HG02678 (cell line): ENCODE measurements around the gene UTS2B.

Source experiments
- ATAC-seq: cut with Tn5 transposase; IDR thresholded peaks from one replicate; pipeline ENCODE4 v1.9.1; 2021; ENCODE audit warnings: mild to moderate bottlenecking, moderate library complexity; ENCODE audit not compliant: unreplicated experiment

UTS2B gene

DNA sequence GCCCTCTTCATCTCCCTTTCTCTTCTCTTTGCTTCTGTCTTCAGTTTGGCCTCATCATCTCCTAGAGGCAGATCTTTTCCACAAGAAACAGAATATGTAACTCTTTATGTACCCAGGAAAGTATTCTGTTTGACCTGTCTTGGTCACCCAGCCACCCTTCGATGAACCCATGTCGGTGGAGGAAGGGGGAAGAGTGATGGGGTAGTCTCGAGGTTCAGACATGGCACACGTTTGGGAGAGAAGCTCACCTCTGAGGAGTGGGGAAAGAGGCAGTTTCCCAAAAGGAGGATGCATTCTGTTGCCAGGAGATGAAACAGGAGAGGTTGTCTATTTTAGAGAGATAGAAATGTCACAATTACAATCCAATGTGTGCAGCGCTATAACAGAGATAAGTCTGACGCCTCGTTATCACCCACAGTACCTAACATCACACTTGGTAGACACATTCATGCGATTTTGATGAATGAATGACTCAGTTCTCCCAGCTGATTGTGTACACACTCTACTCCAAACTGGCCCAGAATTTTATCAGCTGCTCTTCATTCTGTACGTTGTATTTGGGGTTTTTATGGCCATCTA, 1.9 kb downstream of the UTS2B start:
- ATAC-seq, result no peak

DNA sequence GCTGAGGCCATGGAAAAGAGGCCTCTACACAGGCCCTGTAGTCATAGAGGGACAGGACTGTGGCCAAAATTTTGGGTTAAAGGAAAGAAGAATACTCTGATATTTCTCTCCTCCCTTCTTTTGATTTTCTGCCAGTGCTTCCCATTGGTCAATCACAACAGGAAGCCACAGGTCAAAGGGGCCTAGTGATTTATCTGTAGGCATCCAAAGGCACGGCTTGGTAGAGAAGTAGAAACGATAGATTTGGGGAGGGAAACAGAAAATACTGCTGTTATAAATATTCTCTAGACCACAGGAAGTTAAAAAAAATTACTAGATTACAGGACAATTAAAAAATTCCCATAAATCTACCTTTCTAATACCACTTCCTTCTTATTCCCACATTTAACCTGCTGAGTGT, 2.8 kb downstream of the UTS2B start:
- no peak for ATAC-seq

DNA sequence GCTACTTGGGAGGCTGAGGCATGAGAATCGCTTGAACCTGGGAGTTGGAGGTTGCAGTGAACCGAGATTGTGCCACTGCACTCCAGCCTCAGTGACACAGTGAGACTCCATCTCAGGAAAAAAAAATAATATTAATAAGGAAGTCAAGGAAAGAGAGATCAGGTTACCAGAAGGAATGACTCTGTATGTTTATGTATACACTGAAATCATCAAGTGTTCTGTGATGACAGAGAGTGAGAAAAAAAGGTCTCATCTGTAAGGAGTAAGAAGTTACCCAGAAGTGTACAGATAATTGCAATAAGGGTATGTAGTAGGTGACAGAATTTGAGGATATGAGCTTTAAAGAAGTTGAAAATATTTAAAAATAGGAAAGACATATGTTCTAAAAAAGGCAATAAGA, 5.4 kb downstream of the UTS2B start:
- ATAC-seq, result no peak

DNA sequence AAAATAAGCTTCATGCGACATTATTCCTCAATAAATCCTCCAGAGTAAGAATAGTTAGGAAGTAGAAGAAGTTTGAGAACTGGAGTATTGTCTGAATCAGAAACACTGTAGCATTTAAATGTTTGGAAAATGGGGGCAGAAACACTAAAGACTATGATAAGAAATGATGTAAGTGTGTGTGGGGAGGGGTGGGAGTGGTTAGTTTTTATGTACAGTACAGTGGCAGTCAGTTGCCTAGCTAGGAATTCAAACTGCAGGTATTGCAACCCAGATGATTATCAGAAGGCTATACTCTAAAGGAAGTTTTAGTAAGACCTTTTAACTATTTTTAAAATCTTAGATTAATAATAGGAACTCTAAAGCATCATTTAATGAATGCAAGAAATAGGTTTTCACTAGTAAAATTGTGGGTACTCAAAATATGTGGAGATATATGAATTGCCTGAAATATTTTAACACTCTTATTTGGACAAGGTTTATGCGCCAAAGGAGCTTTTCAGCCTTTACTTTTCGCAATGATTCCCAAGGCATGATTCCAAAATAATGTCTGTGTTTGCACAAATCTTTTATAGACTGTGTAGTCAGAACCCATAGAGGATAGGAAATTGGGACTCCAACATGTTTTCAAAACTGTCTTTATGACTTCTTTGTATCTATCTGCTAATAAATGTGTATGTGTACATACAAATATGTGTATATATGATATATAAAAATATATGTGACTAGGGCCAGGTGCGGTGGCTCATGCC, 9.1 kb downstream of the UTS2B start:
- no peak for ATAC-seq

DNA sequence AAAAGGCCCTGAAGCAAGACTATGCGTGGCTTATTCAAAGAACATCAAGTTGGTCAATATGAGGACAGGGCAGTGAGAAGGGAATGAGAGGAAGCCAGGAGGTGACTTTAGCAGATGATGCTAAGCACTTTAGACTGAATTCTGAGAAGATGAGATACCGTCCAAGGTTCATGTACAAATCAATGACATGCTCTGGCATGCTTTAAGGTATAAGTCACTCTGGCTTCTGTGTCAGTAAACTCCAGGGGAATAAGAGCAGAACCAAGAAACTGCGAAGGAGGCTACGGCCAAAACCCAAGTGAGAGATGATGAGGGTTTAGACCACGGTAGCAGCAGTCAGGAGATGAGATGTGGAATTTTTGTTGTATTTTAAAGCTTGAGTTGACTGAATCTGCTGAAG, 10.0 kb downstream of the UTS2B start:
- ATAC-seq, result no peak

DNA sequence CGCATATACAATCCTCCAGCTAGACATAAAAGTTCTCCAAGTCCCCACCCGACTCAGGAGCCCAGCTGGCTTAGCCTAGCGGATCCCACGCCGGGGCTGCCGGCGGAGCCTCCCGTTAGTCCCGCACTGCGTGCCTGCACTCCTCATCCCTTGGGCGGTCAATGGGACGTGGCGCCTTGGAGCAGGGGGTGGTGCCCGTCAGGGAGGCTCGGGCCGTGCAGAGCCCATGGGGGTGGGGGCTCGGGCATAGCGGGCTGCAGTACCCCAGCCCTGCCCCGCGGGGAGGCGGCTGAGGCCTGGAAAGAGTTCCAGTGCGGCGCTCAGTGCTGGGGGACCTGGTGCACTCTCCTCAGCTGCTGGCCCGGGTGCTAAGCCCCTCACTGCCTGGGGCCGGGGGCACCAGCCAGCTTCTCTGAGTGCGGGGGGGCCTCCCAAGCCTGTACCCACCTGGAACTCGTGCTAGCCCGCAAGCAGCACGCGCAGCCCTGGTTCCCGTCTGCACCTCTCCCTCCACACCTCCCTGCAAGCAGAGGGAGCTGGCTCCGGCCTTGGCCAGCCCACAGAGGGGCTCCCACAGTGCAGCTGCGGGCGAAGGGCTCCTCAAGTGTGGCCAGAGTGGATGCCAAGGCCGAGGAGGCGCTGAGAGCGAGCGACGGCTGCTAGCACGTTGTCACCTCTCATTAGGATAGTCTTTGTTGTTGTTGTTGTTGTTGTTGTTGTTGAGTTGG, 13.3 kb downstream of the UTS2B start:
- no peak for ATAC-seq

DNA sequence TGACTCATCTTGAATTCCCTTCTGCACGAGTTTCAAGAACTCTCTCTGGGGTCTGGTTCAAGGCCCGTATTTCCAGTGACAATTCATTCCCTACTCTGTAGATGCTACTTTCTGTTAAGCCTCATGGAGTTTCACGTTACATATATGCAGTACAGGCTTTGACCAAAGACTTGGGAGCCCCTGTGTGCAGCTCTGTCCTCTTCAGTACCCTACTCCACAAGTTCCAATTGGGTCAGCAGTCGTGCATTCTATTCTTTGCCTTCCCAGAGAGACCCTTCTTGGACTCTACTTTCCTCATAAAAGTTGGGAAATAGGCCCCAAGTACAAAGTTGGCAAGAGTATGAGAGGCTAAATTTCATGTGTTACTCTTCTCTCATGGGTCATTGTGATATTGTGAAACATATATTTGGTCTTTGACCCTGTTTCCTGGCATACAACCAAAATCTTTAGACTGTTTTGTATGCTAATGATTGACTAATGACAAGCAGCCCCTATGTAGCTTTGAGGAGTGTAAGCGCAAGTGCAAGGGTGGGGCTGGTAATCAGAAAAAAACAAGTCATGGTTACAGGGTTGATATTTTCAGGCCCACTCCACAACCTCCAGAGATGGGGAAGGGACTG, 16.1 kb downstream of the UTS2B start:
- ATAC-seq, result no peak

DNA sequence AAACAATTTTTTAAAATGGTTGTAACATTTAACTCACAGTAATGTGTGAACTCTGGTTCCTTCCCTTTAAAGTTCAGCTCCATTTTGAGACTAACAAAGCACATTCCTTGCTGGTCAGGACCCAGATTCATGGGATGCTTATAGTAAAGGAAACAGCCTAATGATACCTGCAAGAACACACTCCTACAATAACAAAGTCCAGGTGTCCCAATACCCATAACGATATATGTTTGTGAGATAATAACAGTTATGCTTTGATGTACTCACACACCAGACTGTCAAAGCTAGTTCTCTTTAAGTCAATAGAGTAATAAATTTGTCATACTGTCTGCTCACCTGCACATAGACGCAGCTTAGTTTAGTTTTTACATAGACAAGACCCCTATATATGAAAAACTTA, 17.0 kb downstream of the UTS2B start:
- no peak for ATAC-seq

DNA sequence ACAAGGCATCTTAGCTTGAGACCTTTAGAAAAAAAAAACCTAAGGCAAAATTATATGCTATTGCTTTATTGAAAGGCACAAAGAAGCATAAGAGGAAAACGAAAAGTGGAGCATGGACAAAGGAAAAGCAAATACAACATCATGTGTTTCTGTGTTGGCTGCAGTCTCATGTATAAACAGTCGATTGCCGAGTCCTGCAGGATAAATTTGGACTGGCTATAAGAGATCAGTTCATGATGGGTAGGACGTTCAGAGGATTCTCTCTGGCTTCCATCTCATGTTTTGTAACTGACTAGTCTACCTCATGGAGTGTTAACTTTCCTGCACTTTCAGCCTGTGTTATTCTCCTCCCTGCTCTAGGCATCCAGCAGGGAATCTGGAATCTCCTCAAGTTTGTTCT, 23.0 kb downstream of the UTS2B start:
- ATAC-seq, result no peak

DNA sequence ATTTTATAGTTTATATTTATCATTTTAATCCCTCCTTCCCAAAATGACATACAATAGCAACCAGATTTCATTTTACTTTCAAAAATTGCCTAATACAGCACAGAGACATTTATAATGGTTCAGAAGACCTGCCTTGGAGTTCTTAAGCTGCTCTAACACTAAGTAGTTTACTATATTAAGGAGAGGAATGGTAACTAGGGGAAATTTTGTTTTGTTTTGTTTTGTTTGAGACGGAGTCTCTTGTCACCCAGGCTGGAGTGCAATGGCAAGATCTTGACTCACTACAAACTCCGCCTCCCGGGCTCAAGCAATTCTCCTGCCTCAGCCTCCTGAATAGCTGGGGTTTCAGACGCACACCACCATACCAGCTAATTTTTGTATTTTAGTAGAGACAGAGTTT, 23.9 kb downstream of the UTS2B start:
- ATAC-seq, result no peak

DNA sequence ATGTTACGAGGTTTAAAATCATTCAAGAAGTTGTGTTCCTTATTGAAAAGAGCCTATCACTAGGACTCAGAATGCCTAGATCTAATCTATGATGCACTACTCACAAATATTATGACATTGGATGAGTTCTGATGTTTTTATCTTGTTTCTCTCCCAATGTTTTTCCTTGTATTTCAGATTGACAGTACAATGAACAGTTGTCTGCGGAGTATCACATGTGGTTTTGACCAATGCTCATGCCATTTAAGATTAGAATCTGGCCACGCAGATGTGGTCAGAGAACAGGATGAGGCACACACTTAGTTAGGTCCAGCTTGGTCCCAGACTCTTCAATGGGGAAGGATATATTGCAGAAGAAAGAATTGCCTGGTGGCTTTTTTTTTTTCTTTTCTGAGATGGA, 26.7 kb downstream of the UTS2B start:
- no peak for ATAC-seq

DNA sequence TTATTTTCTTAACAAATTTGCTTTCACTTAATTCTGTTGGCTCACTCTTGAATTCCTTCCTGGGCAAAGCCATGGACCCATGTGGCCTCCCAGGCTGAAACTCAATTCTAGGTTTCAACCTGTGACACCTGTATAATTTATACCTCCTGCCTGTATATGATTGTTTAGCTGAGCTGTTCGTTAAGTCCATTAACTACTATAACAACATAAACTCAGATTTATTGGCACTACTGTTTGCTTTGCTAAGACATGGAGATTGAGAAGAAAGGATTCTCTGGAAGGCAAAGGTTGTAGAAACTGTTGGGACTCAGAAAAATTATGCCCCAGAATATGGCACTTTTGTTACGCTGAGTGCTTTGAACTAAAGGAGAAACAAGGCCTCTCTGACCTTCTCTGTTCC, 27.9 kb downstream of the UTS2B start:
- ATAC-seq, result no peak

DNA sequence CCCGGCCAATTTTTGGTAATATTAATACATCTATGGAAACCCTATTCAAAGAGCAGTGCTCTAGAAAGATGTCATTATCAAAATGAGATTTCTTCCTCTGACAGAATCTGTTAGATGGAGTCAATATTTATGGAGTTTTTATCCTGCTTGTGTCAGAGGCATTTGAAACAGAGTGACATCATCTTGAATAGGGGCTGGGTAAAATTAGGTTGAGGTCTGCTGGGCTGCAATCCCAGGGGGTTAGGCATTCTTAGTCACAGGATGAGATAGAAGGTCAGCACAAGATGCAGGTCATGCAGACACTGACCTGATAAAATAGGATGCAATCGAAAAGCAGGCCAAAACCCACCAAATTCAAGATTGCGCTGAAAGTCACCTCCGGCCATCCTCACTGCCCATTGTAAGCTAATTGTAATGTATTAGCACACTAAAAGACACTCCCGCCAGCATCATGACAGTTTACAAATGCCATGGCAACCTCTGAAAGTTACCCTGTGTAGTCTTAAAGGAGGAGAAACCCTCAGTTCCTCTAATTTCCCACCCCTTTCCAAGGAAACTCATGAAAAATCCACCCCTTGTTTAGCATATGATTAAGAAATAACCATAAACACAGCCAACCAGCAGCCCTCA, 28.4 kb downstream of the UTS2B start:
- ATAC-seq, result no peak

DNA sequence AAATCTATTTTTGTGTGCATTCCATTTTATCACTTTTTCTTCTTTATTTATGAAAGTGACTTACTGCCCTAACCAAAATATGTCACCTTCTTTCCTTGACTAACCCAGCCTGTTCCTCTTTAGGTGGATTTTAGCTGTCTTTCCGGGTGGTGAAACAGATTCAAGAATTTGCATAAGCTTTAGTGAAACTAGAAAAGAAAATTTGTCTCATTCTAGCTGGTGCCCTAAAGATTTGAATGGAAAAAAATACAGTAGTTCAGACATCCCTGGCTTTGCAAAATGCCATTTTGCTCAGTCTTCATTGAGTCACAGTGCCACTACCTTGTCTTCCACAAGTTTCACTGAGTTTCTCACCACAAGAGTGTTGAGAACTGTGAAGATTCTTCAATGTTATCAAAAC, 29.3 kb downstream of the UTS2B start:
- ATAC-seq, result peak; percentile 71

DNA sequence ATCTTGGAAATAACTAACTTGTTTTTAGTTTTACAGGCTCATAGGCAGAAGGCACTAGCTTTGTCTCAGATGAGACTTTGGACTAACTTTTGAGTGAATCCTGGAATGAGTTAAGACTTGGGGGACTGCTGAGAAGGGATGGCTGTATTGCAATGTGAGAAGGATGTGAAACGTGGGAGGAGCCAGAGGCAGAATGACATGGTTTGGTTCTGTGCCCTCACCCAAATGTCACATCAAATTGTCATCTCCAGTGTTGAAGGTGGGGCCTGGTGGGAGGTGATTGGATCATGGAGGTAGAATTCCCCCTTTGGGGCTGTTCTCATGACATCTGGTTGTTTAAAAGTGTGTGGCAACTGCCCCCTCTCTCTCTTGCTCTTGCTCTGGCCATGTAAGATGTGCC, 29.9 kb downstream of the UTS2B start:
- ATAC-seq, result peak; percentile 18

DNA sequence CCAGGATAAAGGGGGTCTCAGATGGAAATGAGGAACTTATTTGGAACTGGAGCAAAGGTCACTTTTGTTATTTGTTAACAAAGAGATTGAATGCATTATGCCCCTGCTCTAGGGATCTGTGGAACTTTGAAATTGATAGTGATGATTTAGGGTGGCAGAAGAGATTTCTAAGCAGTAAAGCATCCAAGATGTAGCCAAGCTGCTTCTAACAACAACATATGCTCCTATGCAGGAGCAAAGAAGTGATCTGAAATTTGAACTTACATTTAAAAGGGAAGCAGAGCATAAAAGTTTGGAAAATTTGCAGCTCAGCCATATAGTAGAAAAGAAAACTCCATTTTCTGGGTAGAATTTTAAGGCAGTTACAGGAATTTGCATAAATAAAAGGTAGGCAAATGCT, 31.5 kb downstream of the UTS2B start:
- ATAC-seq, result no peak

DNA sequence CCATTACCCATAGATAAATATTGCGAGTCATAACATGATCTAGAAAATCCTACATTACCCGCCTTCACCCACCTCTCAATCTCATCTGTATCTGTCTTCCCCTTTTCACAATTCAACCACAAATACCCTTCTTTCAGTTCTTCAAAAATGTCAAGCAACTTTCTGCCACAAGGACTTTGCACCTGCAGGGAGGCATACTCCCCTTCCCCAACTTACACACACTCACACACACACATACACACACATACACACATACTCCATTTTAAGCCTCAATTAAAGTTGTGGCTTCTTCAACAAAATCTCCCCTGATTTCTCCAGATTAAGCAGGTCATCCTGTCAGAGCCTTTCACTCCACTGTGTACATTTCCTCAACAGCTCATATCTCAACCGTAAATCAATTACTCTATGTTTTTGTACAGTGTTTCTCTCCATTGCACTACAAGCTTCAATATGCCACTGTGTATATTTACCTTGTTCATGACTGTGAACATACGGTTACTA, 34.2 kb downstream of the UTS2B start:
- ATAC-seq, result peak; percentile 80

DNA sequence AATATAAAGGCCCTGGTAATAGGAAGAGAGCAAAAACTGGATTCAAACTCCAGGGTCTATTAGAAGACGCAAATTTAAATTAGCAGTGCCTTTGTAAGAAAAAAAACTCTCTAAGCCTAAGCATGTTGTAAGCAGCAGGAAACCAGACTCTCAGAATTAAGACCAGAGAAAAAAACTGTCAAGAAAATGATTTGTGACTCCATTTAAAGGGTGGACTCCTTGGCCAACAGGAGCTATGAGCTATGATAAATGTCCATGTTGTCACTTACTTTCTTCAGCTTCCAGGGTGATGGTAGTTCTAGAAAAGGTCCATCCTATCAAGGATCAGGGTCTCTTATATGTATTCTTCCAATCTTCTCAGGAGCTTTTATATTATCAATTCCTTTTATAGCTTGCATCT, 36.0 kb downstream of the UTS2B start:
- ATAC-seq, result no peak

DNA sequence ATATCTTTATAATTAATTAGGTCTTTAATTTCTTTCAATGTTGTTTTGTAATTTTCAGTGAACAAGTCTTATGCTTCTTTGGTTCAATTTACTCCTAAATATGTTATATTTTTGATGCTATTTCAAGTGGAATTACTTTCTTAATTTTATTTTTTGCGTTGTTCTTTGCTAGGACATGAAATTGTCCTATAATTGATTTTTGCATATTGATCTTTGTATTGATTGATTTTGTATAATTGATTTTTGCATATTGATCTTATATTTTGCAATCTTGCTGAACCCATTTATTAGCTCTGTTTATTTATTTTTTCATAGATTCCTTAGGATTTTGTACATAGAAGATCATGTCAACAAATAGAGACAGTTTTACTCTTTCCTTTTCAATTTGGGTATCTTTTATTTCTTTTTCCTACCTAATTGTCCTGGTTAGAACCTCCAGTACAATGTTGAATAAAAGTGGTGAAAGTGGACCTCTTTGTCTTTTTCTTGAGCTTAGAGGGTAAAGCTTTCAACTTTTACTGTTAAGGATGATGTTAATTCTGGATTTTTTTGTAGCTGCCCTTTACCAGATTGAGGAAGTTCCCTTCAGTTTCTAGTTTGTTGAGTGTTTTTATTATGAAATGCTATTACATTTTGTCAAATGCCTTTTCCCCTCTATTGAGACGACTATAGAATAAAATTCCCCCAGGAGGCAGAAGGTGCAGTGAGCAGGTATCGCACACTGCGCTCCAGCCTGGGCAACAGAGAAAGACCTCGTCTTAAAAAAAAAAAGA, 37.9 kb downstream of the UTS2B start:
- ATAC-seq, result no peak

DNA sequence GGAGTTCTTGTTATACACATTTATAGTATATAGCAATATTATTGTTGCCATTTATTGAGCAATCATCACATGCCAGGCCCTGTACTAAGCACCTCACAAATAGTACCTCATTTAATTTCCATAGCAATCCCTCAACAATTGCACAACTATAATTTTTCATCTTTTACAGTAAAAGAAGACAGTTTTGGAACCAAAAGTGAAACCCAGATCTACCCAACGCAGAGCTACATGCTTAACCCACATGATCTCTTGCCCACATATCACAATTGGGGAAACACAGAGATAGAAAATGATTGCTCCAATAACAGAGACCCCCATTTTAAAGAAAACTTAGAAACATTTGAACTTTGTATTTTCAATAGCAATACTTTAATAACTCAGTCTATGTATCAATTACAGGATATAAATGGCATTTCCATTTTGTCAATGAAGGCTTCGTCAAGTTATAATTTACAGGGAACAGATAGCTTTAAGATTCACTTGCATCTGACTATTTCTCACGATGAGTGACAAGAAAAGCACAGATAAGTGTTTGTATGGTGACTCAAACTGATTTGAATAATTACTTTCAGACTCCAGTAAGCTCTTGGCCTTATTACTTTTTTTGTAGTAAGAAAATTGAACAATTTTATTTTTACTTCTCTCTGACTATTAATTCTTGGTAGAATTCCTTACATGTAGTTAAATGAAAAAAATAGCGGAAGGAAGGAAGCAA, 39.9 kb downstream of the UTS2B start:
- ATAC-seq, result peak; percentile 95
